CD4-positive, alpha-beta T cell treated with Interleukin-4 for 4 hours (primary cell): ENCODE results near the gene MMRN2.
"Not testable (repeated sequence)": the region's sequence is repeated elsewhere in the genome, so short reads cannot be mapped to it uniquely, and the experiment has no call there.

Source experiments
- DNase-seq: peaks from one replicate; pipeline ENCODE4 v3.0.0-alpha.2; 2020

The MMRN2 gene, protein sequence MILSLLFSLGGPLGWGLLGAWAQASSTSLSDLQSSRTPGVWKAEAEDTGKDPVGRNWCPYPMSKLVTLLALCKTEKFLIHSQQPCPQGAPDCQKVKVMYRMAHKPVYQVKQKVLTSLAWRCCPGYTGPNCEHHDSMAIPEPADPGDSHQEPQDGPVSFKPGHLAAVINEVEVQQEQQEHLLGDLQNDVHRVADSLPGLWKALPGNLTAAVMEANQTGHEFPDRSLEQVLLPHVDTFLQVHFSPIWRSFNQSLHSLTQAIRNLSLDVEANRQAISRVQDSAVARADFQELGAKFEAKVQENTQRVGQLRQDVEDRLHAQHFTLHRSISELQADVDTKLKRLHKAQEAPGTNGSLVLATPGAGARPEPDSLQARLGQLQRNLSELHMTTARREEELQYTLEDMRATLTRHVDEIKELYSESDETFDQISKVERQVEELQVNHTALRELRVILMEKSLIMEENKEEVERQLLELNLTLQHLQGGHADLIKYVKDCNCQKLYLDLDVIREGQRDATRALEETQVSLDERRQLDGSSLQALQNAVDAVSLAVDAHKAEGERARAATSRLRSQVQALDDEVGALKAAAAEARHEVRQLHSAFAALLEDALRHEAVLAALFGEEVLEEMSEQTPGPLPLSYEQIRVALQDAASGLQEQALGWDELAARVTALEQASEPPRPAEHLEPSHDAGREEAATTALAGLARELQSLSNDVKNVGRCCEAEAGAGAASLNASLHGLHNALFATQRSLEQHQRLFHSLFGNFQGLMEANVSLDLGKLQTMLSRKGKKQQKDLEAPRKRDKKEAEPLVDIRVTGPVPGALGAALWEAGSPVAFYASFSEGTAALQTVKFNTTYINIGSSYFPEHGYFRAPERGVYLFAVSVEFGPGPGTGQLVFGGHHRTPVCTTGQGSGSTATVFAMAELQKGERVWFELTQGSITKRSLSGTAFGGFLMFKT

DNA sequence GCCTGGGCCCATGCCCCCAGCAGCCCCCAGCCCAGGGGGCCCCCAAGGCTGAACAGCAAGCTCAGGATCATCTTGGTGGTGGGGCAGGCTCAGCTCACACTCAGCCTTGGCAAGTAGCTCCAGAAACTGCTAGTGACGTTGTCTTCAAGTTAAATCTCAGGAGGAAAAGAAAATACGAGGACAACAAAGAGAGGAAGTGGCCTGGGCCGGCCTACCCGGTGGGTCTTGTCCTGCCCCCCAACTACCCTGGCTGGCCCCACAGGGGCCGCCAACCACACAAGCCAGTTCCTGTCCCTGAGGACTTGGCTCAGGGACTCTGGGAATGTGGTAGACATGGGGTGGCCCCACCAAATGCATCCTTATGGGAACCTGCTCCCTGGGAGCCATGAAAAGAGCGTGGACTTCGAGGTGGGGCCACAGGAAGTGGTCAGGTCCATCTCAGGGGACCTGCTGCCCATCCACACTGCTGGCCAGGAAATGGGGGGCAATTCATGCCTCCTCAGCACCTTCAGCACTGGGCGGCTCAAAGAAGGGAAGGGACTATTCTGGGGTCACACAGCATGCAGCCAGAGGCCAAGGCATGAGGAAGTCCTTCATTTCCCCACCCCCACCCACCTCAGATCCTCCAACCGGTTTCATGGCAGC is at the start of gene MMRN2:
Gene MMRN2 (minus strand): TSS at position 145 of the 645 bp plus-strand sequence. CDS start 74 bp downstream, at position 71.
- no peak for DNase-seq

DNA sequence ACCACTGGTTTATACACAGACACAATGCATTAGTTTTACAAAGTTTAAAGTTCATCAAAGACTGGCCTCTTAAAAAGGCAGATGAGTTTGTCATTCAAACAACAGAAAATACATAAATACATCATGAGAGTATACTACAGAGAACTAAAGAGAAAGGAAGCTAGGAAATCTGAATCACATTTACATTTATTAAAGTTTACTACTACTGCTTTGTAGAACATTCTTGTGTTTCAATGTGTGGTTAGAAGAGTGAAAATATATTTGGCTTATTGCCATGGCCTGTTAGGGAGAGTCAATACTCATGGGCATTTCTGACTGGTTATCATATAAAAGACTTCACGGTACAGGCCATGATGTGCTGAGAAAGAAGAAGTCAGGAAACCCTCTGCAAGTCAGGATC is 49.7 kb upstream of the MMRN2 start:
- not testable (repeated sequence) for DNase-seq

DNA sequence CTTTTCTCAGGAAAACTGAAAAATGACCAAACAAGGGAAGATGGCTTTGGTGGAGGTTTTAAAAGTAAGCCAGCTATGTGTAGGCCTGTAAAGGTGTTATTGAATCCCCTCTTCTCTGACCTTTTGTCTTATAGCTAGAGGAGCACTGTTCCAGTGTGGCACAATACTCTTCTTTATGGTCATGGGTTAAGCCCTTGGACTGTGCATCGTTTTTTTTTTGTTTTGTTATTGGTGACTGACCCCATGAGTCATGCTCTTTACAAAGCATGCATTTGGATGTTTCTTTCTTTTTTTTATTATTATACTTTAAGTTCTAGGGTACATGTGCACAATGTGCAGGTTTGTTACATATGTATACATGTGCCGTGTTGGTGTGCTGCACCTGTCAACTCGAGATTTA is 43.1 kb upstream of the MMRN2 start:
- no peak for DNase-seq

DNA sequence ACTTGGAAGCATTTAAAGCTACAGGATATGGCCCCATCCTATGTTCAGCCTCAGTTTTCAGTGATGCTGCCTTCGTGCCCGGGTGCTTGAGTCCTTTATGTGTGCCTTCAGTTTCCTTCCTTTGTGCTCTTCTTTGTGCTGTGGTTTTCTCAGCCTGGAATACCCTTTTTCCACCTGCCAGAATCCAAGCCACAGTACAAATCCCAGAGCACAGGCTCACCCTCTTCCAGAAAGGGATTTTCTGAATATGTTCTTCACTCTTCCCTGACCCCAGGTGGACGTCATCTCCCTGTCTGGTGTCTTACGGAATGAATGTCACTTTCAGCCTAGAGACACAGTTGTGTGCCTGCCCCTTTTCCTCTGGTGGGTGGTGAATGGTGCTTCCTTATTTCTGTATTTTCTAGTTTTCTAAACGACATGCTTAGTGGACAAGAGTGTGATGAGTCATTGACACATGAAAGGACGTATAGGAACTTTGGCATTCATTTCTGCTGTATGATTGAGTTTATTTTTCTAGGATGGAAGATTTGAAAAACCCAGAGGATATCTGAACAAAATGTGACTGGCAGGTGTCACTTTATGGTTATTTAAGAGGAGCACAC is 42.5 kb upstream of the MMRN2 start:
- not testable (repeated sequence) for DNase-seq

DNA sequence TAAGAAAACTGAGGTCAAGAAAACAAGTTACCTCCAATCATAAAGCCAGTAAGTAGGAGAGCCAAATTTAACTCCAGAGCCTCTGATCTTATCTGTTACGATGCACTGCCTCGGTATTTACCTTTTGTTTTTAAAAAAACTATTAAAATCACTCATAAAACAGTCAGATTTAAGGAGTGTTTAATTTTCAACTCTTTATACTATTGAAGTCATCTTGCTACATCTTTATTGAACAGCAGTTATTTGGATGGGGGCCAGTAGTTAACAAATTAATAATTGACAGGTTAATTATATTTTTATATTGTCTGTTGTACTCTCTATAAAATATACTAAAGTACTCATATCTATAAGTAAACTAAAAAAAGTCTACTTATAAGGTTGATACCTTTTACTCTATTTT is 35.5 kb upstream of the MMRN2 start:
- DNase-seq: no peak

DNA sequence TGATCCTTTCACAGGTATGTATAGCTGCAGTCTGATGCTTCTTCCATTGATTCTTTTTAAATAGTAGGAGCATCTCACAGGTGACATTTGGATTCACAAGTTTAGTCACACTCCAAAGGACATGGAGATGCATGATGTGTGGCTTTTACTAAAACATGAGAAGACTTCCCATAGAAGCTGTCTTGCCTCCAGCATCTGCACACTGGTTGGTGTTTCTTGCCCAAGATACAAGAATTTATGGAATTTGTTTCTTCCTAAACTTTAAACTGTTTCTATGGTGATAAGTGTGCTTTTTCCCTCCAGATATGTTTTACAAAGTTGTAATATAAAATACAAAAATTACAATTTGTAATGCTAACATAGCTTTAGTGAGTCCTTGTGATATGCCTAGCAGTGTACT is 35.0 kb upstream of the MMRN2 start:
- DNase-seq: no peak

DNA sequence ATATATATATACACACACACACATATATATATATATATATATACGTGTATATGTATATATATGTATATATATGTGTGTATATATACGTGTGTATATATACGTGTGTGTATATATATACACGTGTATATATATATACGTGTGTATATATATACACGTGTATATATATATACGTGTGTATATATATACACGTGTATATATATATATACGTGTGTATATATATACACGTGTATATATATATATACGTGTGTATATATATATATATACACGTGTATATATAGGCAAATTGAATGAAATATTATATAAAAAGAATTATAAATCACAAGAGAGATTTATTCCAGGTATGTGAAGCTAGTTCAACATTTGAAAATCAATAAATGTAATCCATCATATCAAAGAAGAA is 33.9 kb upstream of the MMRN2 start:
- not testable (repeated sequence) for DNase-seq

DNA sequence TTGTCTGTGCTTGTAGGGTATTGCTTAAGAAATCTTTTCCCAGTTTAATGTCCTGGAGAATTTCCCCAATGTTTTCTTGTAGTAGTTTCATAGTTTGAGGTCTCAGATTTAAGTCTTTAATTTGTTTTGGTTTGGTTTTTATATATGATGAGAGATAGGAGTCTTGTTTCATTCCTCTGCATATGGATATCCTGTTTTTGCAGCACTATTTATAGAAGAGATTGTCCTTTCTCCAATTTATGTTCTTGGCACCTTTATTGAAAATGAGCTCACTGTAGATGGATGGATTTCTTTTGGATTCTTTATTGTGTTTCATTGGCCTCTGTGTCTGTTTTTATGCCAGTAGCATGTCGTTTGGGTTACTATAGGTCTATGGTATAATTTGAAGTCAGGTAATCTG is 31.1 kb upstream of the MMRN2 start:
- no peak for DNase-seq

DNA sequence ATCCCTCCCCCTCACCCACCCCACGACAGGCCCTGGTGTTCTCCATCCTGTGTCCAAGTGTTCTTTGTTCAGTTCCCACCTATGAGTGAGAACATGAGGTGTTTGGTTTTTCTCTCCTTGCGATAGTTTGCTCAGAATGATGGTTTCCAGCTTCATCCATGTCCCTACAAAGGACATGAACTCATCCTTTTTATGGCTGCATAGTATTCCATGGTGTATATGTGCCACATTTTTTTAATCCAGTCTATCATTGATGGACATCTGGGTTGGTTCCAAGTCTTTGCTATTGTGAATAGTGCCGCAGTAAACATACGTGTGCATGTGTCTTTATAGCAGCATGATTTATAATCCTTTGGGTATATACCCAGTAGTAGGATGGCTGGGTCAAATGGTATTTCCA is 27.1 kb upstream of the MMRN2 start:
- not testable (repeated sequence) for DNase-seq

DNA sequence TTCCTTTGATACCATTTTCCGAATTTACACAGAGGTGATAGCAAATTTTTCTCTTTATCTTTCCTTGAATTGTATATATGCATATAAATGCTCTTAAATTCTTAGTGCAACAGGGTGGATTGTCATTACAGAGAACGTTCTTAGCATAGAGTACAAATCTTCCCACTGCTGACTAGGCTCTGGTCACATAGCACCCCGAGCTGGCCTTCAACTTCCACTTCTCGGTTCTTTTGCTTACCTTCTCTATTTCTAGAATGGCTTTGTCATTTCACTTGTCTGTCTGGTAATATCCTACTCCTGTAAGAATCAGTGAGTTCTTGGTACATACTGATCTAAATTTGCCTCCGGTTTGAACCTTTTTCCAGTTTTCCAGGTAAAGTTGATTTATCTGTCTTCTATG is 24.3 kb upstream of the MMRN2 start:
- no peak for DNase-seq

DNA sequence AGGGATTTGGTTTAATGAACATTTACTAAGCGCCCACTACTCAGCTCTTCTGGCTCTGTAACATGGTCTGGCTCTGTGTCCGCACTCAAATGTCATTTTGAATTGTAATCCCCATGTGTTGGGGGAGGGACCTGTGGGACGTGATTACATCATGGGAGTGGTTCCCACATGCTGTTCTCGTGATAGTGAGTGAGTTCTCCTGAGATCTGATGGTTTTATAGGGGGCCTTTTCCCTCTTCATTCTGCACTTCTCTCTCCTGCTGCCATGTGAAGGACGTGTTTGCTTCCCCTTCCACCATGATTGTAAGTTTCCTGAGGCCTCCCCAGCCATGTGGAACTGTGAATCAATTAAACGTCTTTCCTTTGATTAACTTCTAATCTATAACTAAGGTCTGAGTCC is 23.6 kb upstream of the MMRN2 start:
- DNase-seq: not testable (repeated sequence)

DNA sequence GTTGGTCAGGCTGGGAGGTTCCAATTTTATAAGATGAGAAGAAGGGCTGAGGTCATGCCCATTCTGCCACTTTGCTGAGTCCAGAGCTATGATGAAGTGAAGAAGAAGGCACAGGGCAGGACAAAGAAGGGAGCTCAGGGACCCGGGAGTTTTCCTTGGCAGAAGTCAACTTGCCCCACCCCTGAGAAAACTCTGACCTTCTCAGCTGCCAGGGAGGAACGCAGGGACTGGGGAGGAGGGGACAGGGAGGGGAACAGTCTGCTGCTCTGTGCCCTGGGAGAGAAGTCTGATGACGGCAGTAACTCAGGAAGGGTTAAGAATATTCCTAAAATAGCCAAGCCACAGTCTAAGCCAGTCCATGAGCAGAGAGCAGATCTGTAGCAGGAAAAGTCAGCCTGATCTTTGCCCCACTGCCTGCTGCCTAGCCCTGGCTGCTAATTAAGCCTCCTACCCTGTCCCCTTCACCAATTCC is 22.6 kb upstream of the MMRN2 start:
- no peak for DNase-seq

DNA sequence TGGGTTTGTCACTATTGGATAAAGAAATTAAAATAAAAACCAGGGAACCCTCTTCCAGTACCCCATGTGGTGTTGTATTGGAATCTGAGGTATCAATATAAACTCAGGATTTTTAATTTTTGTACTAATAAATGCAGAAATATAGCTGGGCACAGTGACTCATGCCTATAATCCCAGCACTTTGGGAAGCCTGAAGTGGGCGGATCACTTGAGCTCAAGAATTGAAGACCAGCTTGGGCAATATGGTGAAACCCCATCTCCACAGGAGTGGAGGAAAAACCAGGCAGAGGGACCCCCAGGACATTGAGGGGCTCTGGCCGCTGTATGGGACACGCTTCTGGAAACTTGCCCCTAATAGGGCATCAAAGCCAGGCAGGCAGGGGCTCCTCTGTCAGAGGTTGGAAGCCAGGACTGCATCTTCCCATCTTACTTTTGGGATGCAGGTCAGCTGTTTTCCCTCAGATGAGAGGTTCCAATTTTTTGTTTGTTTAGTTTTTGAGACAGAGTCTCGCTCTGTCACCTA is 21.9 kb upstream of the MMRN2 start:
- no peak for DNase-seq

DNA sequence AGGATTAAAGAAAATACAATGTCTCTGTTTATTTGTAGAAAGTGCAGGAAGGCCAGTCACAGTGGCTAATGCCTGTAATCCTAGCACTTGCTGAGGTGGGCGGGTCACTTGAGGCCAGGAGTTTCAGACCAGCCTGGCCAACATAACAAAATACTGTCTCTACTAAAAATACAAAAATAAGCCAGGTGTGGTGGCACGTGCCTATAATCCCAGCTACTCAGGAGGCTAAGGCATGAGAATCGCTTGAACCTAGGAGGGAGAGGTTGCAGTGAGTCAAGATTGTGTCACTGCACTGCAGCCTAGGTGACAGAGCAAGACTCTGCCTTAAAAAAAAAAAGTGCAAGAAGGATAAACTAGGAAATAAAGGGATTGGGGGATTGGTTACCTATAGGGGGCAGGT is 21.0 kb upstream of the MMRN2 start:
- not testable (repeated sequence) for DNase-seq

DNA sequence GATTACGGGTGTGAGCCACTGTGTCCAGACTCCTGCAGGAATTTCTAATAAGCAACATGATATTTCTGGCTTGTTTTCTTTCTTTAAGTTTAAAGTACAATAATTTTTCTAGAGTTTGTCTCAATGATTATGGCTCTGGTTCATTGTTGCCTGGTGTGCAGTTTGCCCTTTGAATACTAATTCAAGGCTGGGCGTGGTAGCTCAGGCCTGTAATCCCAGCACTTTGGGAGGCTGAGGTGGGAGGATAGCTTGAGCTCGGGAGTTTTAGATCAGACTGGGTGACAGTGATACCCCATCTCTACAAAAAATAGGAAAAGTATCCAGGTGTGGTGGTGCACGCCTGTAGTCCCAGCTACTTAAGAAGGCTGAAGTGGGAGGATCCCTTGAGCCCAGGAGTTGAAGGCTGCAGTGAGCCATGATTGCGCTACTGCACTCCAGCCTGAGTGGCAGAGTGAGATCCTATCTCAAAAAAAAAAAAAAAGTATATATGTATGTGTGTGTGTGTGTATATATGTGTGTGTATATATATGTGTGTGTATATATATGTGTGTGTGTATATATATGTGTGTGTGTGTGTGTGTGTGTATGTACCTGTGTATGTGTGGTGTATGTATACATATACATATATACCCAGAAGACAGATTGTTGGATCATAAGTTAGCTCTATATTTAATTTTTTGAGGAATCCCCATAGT is 19.1 kb upstream of the MMRN2 start:
- no peak for DNase-seq

DNA sequence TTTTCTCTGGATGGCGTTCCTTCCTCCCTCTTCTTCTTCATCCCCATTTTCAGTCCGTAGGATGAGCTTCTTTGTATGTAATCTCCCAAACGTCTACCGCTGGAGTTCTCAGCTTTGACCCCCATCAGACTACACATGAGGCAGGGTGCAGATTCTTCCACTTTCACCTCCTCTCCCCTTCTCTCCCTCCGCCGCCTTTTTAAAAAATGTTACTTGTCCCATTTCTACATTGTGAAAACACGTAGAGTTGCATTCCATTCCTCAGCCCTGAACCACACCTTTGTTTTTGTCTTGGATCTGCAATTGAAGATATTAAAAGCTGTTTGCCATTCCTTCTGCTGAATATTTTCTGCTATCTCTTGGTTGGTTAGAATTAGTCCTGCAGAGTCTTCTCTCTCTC is 17.1 kb upstream of the MMRN2 start:
- DNase-seq: no peak

DNA sequence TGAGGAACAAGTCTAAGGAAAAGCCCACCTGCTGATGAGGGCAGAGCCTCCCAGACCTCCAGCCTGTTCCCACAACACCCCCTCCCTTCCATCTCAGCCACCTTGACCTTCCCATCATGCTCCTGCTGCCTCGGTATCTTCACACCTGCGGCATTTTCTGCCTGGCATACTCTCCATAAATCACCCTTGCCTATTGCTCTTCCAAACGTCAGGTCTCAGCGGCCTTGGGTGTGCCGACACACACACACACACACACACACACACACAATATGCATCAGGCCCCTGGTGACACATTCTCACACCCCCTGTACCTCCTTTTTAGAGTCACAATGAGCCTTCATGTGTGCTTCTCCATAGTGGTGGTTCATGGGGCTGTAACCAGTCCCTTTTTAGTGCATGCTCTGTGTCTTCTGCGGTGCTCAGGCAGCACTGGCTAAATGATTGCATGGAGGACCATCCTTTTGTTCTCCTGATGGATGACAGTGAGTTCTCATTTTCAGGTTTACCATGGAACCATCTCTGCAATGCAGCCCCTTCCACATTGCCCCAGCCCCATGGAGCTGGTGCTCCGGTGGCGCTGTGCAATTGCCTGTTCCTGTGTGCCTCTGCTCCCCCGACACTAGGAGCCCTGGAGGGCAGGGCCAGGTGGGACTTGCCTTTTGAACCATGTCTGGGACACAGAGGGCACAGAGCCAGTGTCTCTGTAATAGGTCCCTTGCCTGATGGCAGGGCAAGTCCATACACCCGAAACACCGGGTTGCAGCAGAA is 15.4 kb upstream of the MMRN2 start:
- DNase-seq: no peak

DNA sequence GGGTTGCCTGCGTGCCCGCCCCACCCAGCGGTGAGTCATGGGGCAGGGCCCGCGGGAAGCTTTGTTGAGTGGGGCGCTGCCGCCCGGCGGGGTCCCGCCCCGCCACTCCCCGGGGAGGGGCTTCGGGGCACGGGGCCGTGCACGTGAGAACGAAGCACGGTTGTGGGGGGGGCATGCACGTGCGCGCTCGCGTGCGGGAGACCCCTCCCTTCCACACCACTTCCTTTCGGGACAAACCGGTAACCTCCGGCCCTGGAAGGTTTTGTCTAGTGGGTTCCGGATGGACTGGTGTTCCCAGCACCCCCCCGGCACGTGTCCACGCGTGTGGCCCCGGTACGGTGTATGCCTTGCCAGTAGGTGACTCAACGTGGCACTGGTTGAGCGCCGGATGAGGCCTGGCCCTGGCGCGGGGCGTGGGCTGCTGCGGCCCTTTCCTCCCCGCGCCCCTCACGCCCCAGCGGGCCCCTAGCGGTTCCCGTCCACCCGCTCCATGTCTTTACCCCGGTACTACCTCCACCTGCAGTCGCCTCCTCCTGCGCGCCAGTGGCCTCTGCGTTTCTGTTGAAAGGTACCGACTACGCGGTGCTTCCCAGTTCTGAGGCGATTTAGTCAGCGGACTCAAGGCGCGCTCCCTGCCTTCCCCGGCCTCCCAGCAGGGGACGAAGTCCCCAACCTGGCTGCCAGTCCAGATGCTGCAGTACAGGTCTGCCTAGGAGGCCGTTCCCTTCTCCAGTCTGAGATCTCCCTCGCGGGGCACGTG is 14.0 kb upstream of the MMRN2 start:
- DNase-seq: peak; percentile 90

DNA sequence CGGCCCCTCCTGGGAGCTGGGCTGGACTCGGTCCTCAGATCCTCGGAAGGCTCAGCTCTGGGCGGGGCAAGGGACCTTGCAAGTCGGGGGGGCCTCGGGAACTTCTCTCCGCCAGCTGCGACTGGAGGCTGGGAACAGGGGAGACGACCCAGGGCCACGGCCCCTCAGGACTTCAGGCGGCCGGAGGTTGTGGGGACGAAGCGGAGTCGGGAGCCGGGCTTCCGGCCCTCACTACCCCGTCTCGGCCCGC is 13.5 kb upstream of the MMRN2 start:
- DNase-seq: no peak

DNA sequence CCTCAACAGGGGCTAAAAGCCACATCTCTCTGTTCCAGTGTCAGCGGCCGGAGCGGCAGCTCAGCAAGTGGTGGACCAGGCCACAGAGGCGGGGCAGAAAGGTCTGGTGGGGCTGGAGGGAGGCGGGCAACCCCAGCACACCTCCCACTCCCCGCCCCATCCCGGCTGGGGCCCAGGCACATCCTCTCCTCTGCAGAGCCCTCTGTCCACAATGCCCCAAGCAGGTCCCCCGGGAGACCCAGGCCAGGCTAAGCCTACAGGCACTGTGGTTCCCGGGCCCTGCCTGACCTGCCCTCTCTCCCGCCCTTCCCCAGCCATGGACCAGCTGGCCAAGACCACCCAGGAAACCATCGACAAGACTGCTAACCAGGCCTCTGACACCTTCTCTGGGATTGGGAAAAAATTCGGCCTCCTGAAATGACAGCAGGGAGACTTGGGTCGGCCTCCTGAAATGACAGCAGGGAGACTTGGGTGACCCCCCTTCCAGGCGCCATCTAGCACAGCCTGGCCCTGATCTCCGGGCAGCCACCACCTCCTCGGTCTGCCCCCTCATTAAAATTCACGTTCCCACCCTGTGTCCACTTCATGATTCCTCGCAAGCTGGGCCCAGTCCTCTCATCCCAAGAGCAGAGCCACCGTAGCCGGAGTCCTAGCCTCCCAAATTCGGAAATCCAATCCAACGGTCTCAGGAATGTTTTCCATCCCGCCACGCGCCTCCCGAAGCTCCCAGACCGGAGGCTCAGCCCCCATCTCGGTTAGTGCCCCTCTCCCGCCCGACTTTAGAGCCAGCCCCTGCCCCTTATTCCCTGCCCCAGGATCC is 13.0 kb upstream of the MMRN2 start:
- DNase-seq: no peak
